Endodermal cell (in vitro differentiated cells): ENCODE results near the gene CD82. TPM values are rescaled to one million over a fixed set of nuclear protein-coding genes. Genes with fewer than 3 reads are reported as not detected.

ENCODE experiments used
- DNase-seq: peaks from one replicate; pipeline ENCODE4 v3.0.0-alpha.2; 2017
- H3K27ac ChIP-seq: 2 replicates; pipeline ENCODE4 v1.5.1; 2013; ENCODE audit warnings: mild to moderate bottlenecking, low read depth, low read length, moderate library complexity
- H3K27me3 ChIP-seq: 2 replicates; pipeline ENCODE4 v1.6.1; 2013; ENCODE audit warnings: mild to moderate bottlenecking, low read length, moderate library complexity; ENCODE audit not compliant: insufficient read depth, control insufficient read depth, poor library complexity, severe bottlenecking
- H3K36me3 ChIP-seq: 2 replicates; pipeline ENCODE4 v1.7.0; 2013; ENCODE audit warnings: mild to moderate bottlenecking, low read length, moderate library complexity; ENCODE audit not compliant: control insufficient read depth, insufficient read depth
- H3K4me1 ChIP-seq: one replicate; pipeline ENCODE4 v1.7.0; 2013; ENCODE audit warnings: low read length; ENCODE audit not compliant: control insufficient read depth, insufficient read depth
- H3K4me3 ChIP-seq: 2 replicates; pipeline ENCODE4 v1.5.1; 2013; ENCODE audit warnings: mild to moderate bottlenecking, low read length, moderate library complexity
- H3K9ac ChIP-seq: 2 replicates; pipeline ENCODE4 v1.6.1; 2013; ENCODE audit warnings: mild to moderate bottlenecking, low read length, moderate library complexity; ENCODE audit not compliant: poor library complexity, severe bottlenecking; ENCODE audit errors: extremely low read depth
- H3K9me3 ChIP-seq: 2 replicates; pipeline ENCODE4 v1.6.1; 2013; ENCODE audit warnings: mild to moderate bottlenecking, low read length, moderate library complexity; ENCODE audit not compliant: control insufficient read depth
- H3K27ac Mint-ChIP-seq: 2 replicates; pipeline ENCODE4 v1.8.0; 2020; ENCODE audit warnings: mixed read lengths
- H3K27me3 Mint-ChIP-seq: 2 replicates; pipeline ENCODE4 v1.8.0; 2021; ENCODE audit warnings: mild to moderate bottlenecking, mixed read lengths; ENCODE audit not compliant: insufficient read depth
- H3K36me3 Mint-ChIP-seq: 2 replicates; pipeline ENCODE4 v1.8.0; 2020; ENCODE audit warnings: low read depth, mixed read lengths
- H3K4me1 Mint-ChIP-seq: 2 replicates; pipeline ENCODE4 v1.8.0; 2020; ENCODE audit warnings: mixed read lengths
- H3K4me3 Mint-ChIP-seq: 2 replicates; pipeline ENCODE4 v1.8.0; 2020; ENCODE audit warnings: mild to moderate bottlenecking, moderate library complexity, mixed read lengths
- H3K9me3 Mint-ChIP-seq: 2 replicates; pipeline ENCODE4 v1.8.0; 2020; ENCODE audit warnings: mild to moderate bottlenecking, mixed read lengths
- WGBS, 2 experiments: methylation state at CpG; one replicate each; pipeline versions ENCODE4 v1.1.5 to v1.1.7; 2013; ENCODE audit warnings: missing lambda C conversion rate in 2 of 2, mixed read lengths in 1 of 2; ENCODE audit not compliant: insufficient coverage in 1 of 2, insufficient read length in 1 of 2; 5-methylcytosine and 5-hydroxymethylcytosine counted together
- total RNA-seq, 2 donors: library from RNA; stranded (reverse); fragmentation: NEBNext Ultra II Directional in 1 of 2; extraction: Animal tissue kit (Norgen Biotek cat#: 25700) in 1 of 2; gene quantifications; 2 replicates in 1 of 2; 3 replicates in 1 of 2; pipeline ENCODE4 v1.2.1, GENCODE V29; 2021
- TF ChIP-seq, protein P1 (sequence below): fragments of 200-600 bp; sonication (generic); conservative IDR thresholded peaks from 2 replicates; pipeline ENCODE4 v1.5.0; 2021; ENCODE audit warnings: antibody characterized with exemption, mild to moderate bottlenecking

The CD82 gene
- total RNA-seq, 2 donors from 2014 or later, result 1.7 to 3.0 TPM

DNA sequence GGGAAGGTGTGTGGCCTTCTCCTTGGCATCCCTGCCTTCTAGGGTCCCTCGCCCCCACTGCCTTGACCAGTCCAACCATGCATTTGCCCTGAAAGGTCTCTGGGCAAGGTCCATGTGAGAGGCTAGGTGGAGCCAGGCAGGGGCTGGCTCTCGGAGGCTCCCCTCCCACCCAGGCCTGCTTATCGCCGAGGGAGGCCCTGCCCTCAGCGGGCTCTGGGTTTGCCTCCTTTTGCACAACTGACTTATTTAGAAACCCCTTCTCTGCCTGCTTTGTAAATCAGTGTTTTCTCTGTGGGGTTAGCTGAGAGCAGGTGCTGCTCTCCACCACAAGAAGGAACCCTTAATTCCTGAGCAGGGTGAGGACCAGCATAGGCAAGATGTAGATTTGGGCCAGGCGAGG is 47.7 kb downstream of the CD82 start:
- Histone ChIP-seq H3K36me3 (no peaks in the 10 kb centered on the region), H3K27ac (no peak overlapping the region), H3K9ac (no peak overlapping the region), H3K27me3 (no peaks in the 10 kb centered on the region), H3K4me1 (no peaks in the 10 kb centered on the region), H3K9me3 (no peaks in the 10 kb centered on the region), H3K4me3 (no peak overlapping the region)
- Mint-ChIP-seq H3K27me3 (peaks cover 1% of the 10 kb centered on the region), H3K9me3 (no peaks in the 10 kb centered on the region), H3K4me3 (no peak overlapping the region), H3K36me3 (no peaks in the 10 kb centered on the region), H3K4me1 (no peaks in the 10 kb centered on the region), H3K27ac (no peak overlapping the region)
- no peak for DNase-seq
- 79 to 100% methylated on average over 1 to 6 of the region's 6 CpGs for WGBS, 2 experiments
- TF ChIP-seq, protein P1, sequence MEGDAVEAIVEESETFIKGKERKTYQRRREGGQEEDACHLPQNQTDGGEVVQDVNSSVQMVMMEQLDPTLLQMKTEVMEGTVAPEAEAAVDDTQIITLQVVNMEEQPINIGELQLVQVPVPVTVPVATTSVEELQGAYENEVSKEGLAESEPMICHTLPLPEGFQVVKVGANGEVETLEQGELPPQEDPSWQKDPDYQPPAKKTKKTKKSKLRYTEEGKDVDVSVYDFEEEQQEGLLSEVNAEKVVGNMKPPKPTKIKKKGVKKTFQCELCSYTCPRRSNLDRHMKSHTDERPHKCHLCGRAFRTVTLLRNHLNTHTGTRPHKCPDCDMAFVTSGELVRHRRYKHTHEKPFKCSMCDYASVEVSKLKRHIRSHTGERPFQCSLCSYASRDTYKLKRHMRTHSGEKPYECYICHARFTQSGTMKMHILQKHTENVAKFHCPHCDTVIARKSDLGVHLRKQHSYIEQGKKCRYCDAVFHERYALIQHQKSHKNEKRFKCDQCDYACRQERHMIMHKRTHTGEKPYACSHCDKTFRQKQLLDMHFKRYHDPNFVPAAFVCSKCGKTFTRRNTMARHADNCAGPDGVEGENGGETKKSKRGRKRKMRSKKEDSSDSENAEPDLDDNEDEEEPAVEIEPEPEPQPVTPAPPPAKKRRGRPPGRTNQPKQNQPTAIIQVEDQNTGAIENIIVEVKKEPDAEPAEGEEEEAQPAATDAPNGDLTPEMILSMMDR, result no peak

DNA sequence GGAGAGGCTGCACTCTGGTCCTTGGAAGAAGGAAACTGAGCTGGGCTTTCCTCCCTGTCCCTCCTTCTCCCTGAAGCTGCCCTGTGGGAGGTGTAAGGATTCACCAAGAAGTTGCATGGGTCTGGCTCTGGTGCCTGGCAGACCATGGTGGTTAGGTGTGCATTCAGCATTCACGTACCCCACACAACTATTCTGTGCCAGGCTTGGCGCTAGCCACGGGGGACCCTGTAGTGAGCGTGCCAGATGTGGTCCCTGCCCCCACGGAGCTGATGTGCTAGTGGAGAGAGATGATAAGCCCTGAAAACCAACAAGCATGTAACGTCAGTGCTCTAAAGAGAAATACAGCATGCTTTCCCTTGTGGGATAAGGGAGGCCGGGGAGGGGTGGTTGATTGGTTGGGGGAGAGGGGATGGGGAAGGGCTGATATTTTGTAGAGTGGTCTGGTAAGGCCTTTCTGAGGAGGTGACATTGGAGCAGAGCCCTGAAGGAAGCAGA is 48.9 kb downstream of the CD82 start:
- Histone ChIP-seq H3K4me1 (no peaks in the 10 kb centered on the region), H3K27ac (no peak overlapping the region), H3K9me3 (no peaks in the 10 kb centered on the region), H3K9ac (no peak overlapping the region), H3K4me3 (no peak overlapping the region), H3K36me3 (no peaks in the 10 kb centered on the region), H3K27me3 (no peaks in the 10 kb centered on the region)
- Mint-ChIP-seq H3K27me3 (peaks cover 1% of the 10 kb centered on the region), H3K27ac (no peak overlapping the region), H3K4me3 (no peak overlapping the region), H3K9me3 (no peaks in the 10 kb centered on the region), H3K4me1 (no peaks in the 10 kb centered on the region), H3K36me3 (no peaks in the 10 kb centered on the region)
- TF ChIP-seq, protein P1, result no peak
- WGBS, 2 experiments, result 92 to 98% methylated on average over 6 to 7 of the region's 7 CpGs
- no peak for DNase-seq

DNA sequence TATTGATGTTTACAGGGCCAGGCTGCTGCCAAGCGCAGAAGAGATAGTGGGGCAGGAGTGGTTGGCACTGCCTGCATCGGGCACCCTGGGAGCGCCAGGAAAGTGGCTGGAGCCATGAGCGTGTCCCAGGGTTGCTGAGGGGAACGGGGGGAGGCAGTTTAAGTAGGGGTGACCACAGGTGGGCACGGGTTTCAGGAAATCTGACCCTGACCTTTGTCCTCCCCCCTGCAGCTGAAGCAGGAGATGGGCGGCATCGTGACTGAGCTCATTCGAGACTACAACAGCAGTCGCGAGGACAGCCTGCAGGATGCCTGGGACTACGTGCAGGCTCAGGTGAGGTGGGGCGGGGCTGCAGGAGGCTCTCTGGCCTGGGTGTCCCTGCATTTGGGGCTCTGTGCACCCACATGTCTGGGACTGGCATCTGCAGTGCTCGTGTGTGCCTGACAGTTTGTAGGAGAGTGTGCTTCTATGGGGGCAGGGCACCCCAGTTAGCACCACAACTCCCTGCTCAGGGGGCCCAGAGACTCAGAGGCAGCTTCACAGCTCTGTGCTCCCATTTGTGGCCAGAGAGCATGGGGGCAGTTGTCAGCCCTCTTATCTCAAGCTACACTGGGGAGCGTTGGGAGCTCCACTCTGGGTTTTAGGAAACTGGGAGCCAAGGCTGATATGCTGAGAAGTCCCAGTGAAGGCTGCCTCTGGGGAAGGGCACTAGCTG is 49.7 kb downstream of the CD82 start:
- no peaks in the 10 kb centered on the region for H3K4me1 ChIP-seq
- no peak overlapping the region for H3K4me3 Mint-ChIP-seq
- TF ChIP-seq, protein P1, result no peak
- no peaks in the 10 kb centered on the region for H3K9me3 ChIP-seq
- H3K4me1 Mint-ChIP-seq, result no peaks in the 10 kb centered on the region
- no peaks in the 10 kb centered on the region for H3K36me3 ChIP-seq
- H3K4me3 ChIP-seq, result no peak overlapping the region
- H3K27ac Mint-ChIP-seq, result no peak overlapping the region
- 80 to 82% methylated on average over 3 to 15 of the region's 15 CpGs for whole genome bisulfite sequencing, 2 experiments
- H3K27me3 Mint-ChIP-seq, result peaks cover 1% of the 10 kb centered on the region
- H3K27me3 ChIP-seq, result no peaks in the 10 kb centered on the region
- H3K9ac ChIP-seq, result no peak overlapping the region
- H3K27ac ChIP-seq, result no peak overlapping the region
- no peaks in the 10 kb centered on the region for H3K36me3 Mint-ChIP-seq
- no peaks in the 10 kb centered on the region for H3K9me3 Mint-ChIP-seq
- DNase-seq, result no peak
